GM19351 (cell line): ENCODE results near the gene PDZD8.
A peak's percentile ranks its signal among the peaks of the same experiment; 100 is the strongest.
"Not testable (repeated sequence)": the region's sequence is repeated elsewhere in the genome, so short reads cannot be mapped to it uniquely, and the experiment has no call there.

ENCODE experiments used
- ATAC-seq: cut with Tn5 transposase; IDR thresholded peaks from one replicate; pipeline ENCODE4 v1.9.1; 2021; ENCODE audit warnings: mild to moderate bottlenecking, moderate library complexity; ENCODE audit not compliant: unreplicated experiment

Gene PDZD8

DNA sequence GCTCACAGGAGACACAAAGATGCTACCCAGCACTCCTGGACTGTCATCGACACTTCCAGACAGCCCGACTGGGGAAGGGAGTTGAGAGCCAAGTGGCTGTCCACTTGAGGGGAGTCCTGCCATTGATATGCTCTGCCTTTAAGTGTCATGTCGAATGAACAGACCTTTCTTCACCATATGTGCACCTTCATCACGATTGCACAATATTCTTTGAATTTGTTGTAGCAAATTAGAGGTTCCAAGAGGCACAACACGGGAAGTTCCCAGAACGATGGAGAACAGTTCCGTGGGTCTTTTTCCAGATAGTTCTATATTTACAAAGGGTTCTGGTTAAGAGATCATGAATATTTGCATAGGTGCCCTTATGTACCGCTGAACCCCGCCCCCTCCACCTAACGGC is 118.3 kb downstream of the PDZD8 start:
- ATAC-seq, result no peak

GRCh38 chr10:117255835-117256460 is 119.3 kb downstream of the PDZD8 start:
- ATAC-seq, result no peak

GRCh38 chr10:117254774-117255735 is 120.2 kb downstream of the PDZD8 start:
- ATAC-seq, result no peak

DNA sequence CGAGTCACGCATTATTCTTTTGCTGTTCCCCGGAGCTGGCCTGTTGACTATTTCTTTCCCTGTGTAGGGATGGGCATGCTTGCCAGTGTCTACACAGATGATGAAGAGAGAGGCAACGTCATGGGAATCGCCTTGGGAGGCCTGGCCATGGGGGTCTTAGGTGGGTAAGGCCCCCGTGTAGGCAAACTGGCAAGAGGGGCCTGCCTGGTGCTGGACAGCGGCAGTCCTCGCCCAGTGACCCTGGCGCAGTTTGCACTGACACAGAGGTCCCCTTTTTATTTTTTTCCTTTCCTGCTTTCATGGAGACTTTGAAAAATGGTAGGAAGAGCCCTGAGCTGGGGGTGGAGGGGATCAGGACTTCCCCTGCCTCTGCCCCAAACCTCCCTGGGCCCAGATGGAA is 120.9 kb downstream of the PDZD8 start:
- no peak for ATAC-seq

DNA sequence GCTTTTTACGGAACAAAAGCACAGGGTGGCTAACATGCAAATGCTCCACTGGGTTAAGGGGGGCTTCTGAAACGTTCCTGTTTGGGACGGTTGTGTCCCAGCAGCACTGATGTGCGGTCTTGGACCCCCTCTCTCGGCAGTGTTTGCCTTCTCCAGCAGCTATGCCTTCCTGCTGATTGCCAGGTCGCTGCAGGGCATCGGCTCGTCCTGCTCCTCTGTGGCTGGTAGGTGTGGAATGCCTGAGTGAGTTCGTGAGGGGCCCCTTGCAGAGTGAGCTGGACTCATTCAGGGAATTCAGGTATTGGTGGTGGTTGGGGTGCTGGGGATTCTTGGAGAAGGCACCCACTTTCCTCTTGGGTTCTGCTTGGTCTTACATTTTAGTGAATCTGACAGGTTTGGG is 121.3 kb downstream of the PDZD8 start:
- no peak for ATAC-seq

GRCh38 chr10:117250411-117250810 is 124.8 kb downstream of the PDZD8 start:
- ATAC-seq, result no peak

- no peak for ATAC-seq
Observed at GRCh38 chr10:117249493-117250093, 125.6 kb downstream of the PDZD8 start.

- ATAC-seq, result no peak
Observed at GRCh38 chr10:117248750-117249465, 126.3 kb downstream of the PDZD8 start.

DNA sequence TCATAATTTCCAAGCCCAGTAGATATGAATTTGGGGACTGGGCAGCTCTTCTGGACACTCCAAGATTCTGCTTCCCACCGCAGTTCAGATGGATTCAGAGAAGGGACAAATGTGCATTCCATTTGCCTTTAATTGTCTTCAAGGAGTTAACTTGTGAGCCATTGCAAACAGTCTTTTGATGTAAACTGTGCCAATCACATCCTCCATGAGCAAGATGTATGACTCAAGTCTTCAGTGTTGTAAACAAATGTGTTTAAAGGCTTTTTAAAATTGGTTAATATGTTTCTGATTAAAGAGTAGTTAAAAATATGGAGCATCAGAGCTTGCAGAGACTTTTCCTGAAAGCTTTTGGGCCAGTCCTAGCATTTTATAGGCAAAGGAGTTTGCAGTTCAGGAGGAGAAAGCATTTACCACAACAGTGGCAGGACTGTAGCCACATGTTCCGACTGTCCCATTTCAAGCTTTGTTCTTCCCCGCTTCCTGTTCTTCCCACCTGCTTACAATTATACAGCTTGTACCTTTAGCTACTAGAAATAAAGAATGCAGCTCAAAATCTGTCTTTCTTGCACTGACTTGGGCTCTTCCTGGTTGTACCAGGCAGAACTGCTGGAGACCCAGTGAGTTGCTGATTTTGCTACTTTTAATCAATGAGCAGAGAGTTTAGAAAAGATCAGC is 128.1 kb downstream of the PDZD8 start:
- ATAC-seq, result no peak

GRCh38 chr10:117242463-117242832 is 132.8 kb downstream of the PDZD8 start:
- no peak for ATAC-seq

DNA sequence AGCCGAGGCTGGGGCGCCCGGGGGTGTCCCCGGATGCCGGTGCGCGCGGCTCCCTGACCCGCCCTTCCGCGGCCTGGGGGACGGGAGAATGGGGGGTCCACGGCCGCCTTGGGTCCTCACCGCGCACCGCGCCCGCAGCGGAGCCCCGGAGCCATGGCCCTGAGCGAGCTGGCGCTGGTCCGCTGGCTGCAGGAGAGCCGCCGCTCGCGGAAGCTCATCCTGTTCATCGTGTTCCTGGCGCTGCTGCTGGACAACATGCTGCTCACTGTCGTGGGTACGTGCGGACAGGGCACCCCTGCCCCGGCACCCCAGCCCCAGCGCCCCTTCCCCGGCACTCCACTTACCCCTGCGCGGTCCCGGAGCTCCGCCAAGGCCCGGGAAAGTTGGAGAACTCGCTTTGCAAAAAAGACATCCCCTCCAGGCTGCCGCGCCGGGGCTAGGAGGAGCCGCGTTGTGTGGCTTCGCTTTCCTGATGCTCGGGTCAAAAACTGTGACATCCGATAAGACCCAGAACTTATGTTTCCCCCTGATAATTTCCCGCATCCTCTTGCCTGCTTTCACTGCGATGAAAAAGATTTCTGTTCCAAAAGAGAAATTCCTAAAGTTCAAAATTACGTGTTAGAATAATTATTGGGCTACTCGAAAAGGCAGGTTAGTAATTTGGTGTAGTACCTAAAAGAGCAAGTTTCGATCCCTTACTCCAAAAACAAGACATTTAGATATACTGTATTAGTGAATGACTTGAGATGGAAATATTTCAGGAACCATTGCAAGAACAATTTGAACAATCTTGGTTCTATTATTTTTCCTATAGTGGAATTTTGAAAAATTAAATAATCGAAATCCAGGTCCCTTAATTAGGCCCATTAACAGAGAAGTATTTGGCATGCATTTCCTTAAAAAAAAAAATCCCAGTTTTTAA is 133.4 kb downstream of the PDZD8 start:
- ATAC-seq, result no peak

- no peak for ATAC-seq
Observed at GRCh38 chr10:117240621-117241529, 134.4 kb downstream of the PDZD8 start, which contains the start of gene SLC18A2. SLC18A2 (plus strand) TSS chr10:117241114; CDS start chr10:117241694, 580 bp downstream.

GRCh38 chr10:117239721-117240620 is 135.3 kb downstream of the PDZD8 start:
- ATAC-seq, result no peak

GRCh38 chr10:117239051-117239450 is 136.2 kb downstream of the PDZD8 start:
- no peak for ATAC-seq

GRCh38 chr10:117237401-117237991 is 137.7 kb downstream of the PDZD8 start:
- peak; percentile 67 for ATAC-seq

DNA sequence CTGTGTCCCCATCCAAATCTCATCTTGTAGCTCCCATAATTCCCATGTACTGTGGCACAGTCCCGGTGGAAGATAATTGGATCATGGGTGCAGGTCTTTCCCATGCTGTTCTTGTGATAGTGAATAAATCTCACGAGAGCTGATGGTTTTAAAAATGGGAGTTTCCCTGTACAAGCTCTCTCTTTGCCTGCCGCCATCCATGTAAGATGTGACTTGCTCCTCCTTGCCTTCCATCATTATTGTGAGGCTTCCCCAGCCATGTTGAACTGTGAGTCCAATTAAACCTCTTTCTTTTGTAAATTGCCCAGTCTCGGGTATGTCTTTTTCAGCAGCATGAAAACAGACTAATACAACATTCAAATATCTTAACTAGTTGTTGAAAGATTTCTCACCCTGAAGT is 145.1 kb downstream of the PDZD8 start:
- ATAC-seq, result not testable (repeated sequence)

GRCh38 chr10:117228210-117228609 is 147.0 kb downstream of the PDZD8 start:
- ATAC-seq, result no peak
